Smooth muscle cell (in vitro differentiated cells): ENCODE data around the gene RPS6KB1. TPM values are rescaled to one million over a fixed set of nuclear protein-coding genes. Genes with fewer than 3 reads are reported as not detected.
"Not testable (repeated sequence)": the region's sequence is repeated elsewhere in the genome, so short reads cannot be mapped to it uniquely, and the experiment has no call there.

Experiments
- DNase-seq: peaks from one replicate; lab custom pipeline; 2025; ENCODE audit not compliant: unreplicated experiment; lab: John Stamatoyannopoulos, UW
- H2AFZ ChIP-seq: fragments of 200-600 bp; sonication (generic); 2 replicates; pipeline ENCODE4 v1.6.0; 2016; ENCODE audit warnings: antibody characterized with exemption, low read depth, mild to moderate bottlenecking
- H3F3A ChIP-seq: fragments of 200-600 bp; sonication (generic); 2 replicates; pipeline ENCODE4 v1.6.0; 2017; ENCODE audit warnings: antibody characterized with exemption, low read depth
- H3K27ac ChIP-seq: fragments of 200-600 bp; sonication (generic); 2 replicates; pipeline ENCODE4 v1.5.1; 2016; ENCODE audit warnings: low read depth, mild to moderate bottlenecking
- H3K27me3 ChIP-seq: fragments of 200-600 bp; sonication (generic); 2 replicates; pipeline ENCODE4 v1.6.1; 2016; ENCODE audit warnings: low read depth, mild to moderate bottlenecking
- H3K36me3 ChIP-seq: fragments of 200-600 bp; sonication (generic); 2 replicates; pipeline ENCODE4 v1.5.1; 2016; ENCODE audit warnings: low read depth
- H3K4me1 ChIP-seq: fragments of 200-600 bp; sonication (generic); 2 replicates; pipeline ENCODE4 v1.5.1; 2016; ENCODE audit warnings: low read depth
- H3K4me2 ChIP-seq: fragments of 200-600 bp; sonication (generic); 2 replicates; pipeline ENCODE4 v1.6.0; 2016; ENCODE audit warnings: mild to moderate bottlenecking
- H3K4me3 ChIP-seq: fragments of 200-600 bp; sonication (generic); 2 replicates; pipeline ENCODE4 v1.5.1; 2016; ENCODE audit warnings: mild to moderate bottlenecking
- H3K79me2 ChIP-seq: fragments of 200-600 bp; sonication (generic); 2 replicates; pipeline ENCODE4 v1.6.0; 2016; ENCODE audit warnings: low read depth, mild to moderate bottlenecking
- H3K9ac ChIP-seq: fragments of 200-600 bp; sonication (generic); 2 replicates; pipeline ENCODE4 v1.6.0; 2016; ENCODE audit warnings: low read depth
- H3K9me3 ChIP-seq: fragments of 200-600 bp; sonication (generic); replicated peaks from 2 replicates; pipeline ENCODE4 v1.5.1; 2016; ENCODE audit warnings: low read depth
- H4K20me1 ChIP-seq: fragments of 200-600 bp; sonication (generic); 2 replicates; pipeline ENCODE4 v1.6.0; 2016; ENCODE audit warnings: low read depth
- WGBS: methylation state at CpG from one replicate; pipeline ENCODE4 v1.1.7; 2016; ENCODE audit warnings: low lambda C conversion rate; 5-methylcytosine and 5-hydroxymethylcytosine counted together
- polyA plus RNA-seq: library from polyadenylated mRNA; unstranded; fragments of >200 nt; fragmentation: Nextera tagmentation; extraction: Ambion mirVana; gene quantifications from 2 replicates; pipeline ENCODE4 v1.2.1, GENCODE V29; 2016
- total RNA-seq: library from RNA; depleted of rRNA; stranded (reverse); fragments of >200 nt; gene quantifications from 2 replicates; pipeline ENCODE4 v1.2.3, GENCODE V29; 2014
- TF ChIP-seq, protein P1 (sequence below): fragments of 200-600 bp; sonication (generic); IDR thresholded peaks from 2 replicates; pipeline ENCODE4 v1.5.1; 2017; ENCODE audit warnings: borderline replicate concordance, mild to moderate bottlenecking, antibody characterized with exemption; ENCODE audit not compliant: insufficient read depth, poor library complexity, severe bottlenecking

RPS6KB1 gene
- total and polyA plus RNA-seq, 2 experiments from 2014 or later, result 19.0 to 20.8 TPM

DNA sequence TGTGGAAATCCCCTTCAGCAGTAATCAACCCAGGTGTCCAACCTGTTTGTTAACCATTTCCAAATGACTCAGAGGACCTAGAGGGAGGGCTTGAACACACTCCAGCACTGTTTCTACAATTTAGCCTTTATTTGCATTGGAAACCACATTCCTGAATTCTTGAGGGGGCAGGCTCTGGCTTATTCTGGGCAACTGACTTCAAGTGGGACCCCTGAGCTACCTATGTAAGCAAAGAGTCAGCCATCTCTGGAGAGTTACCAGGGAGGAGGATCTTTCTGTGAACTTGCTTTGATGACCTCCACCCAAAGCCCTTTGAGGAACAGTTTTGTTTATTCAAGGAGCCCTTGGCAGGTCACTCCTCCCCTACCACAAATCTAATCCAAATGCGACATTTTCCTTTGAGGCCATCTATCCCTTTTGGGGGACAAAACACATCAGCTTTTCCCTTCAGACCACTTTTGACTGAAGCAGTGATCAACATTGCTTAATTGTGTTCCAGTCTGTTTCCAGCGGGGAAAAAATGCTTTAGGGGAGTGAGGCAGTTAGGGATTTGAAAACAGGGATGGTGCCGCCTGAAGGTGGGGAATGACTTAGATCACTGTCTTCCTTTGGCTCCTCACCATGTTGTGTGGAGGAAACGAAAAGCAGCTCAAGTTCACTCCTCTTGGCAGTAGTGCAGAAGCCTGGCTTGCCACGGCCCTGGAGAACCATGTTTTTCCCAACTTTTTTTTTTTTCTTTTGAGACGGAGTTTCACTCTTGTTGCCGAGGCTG is 46.3 kb upstream of the RPS6KB1 start:
- no peak overlapping the region for H2AFZ ChIP-seq
- H3K27me3 ChIP-seq, result no peaks in the 10 kb centered on the region
- H4K20me1 ChIP-seq, result peaks cover 18% of the 10 kb centered on the region
- 52% methylated on average over 7 of the region's 7 CpGs for WGBS
- no peaks in the 10 kb centered on the region for H3K4me1 ChIP-seq
- TF ChIP-seq, protein P1, sequence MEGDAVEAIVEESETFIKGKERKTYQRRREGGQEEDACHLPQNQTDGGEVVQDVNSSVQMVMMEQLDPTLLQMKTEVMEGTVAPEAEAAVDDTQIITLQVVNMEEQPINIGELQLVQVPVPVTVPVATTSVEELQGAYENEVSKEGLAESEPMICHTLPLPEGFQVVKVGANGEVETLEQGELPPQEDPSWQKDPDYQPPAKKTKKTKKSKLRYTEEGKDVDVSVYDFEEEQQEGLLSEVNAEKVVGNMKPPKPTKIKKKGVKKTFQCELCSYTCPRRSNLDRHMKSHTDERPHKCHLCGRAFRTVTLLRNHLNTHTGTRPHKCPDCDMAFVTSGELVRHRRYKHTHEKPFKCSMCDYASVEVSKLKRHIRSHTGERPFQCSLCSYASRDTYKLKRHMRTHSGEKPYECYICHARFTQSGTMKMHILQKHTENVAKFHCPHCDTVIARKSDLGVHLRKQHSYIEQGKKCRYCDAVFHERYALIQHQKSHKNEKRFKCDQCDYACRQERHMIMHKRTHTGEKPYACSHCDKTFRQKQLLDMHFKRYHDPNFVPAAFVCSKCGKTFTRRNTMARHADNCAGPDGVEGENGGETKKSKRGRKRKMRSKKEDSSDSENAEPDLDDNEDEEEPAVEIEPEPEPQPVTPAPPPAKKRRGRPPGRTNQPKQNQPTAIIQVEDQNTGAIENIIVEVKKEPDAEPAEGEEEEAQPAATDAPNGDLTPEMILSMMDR, result no peak
- no peaks in the 10 kb centered on the region for H3K36me3 ChIP-seq
- H3K9ac ChIP-seq, result peak overlapping the region; percentile 17
- peak overlapping the region; percentile 100 for H3K27ac ChIP-seq
- peak overlapping the region; percentile 34 for H3K4me2 ChIP-seq
- H3K9me3 ChIP-seq, result no peaks in the 10 kb centered on the region
- no peak for DNase-seq
- peaks cover 3% of the 10 kb centered on the region for H3K79me2 ChIP-seq
- H3K4me3 ChIP-seq, result no peak overlapping the region
- H3F3A ChIP-seq, result peaks cover 32% of the 10 kb centered on the region

DNA sequence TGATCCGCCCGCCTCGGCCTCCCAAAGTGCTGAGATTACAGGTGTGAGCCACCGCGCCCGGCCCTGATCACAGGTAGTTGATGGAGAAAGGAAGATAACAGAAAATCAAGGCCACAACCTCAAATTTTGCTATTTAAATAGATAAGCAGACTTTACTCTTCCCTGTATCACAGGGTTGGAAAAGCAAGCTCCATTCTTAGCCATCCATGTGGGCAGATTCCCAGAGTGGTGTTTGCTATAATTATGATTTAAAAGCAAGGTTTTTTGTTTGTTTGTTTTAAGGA is 44.6 kb upstream of the RPS6KB1 start:
- WGBS, result 97% methylated on average over 6 of the region's 6 CpGs

DNA sequence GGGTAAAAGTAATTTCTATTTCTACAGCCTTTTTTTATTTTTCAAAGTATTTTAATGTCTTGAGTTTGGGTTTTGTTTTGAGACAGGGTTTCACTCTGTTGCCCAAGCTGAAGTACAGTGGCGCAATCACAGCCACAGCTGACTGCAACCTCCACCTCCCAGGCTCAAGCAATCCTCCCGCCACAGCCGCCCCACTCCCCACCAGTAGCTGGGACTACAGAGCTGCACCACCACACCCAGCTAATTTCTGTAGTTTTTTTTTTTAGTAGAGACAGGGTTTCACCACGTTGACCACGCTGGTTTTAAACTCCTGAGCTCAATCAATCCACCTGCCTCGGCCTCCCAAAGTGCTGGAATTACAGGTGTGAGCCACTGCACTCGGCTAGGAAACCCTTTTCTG is 44.1 kb upstream of the RPS6KB1 start:
- H3K27ac ChIP-seq, result peak overlapping the region; percentile 21
- no peaks in the 10 kb centered on the region for H3K4me1 ChIP-seq
- H3K4me2 ChIP-seq, result no peak overlapping the region
- peaks cover 33% of the 10 kb centered on the region for H3F3A ChIP-seq
- 60% methylated on average over 7 of the region's 7 CpGs for WGBS
- H3K36me3 ChIP-seq, result no peaks in the 10 kb centered on the region
- H4K20me1 ChIP-seq, result peaks cover 6% of the 10 kb centered on the region
- H3K9me3 ChIP-seq, result no peaks in the 10 kb centered on the region
- no peaks in the 10 kb centered on the region for H3K79me2 ChIP-seq
- TF ChIP-seq, protein P1, result no peak
- no peak overlapping the region for H2AFZ ChIP-seq
- no peaks in the 10 kb centered on the region for H3K27me3 ChIP-seq
- no peak overlapping the region for H3K9ac ChIP-seq
- H3K4me3 ChIP-seq, result no peak overlapping the region
- no peak for DNase-seq

More for the DNA sequence above, 44.6 kb upstream of the RPS6KB1 start:
- TF ChIP-seq, protein P1, result no peak
- Histone ChIP-seq H3K4me1 (no peaks in the 10 kb centered on the region), H4K20me1 (peaks cover 11% of the 10 kb centered on the region), H3K4me2 (no peak overlapping the region), H3K4me3 (no peak overlapping the region), H3K27me3 (no peaks in the 10 kb centered on the region), H3K79me2 (no peaks in the 10 kb centered on the region), H3K9me3 (no peaks in the 10 kb centered on the region), H3K27ac (peak overlapping the region; percentile 21), H3F3A (peaks cover 38% of the 10 kb centered on the region), H2AFZ (no peak overlapping the region), H3K9ac (no peak overlapping the region), H3K36me3 (no peaks in the 10 kb centered on the region)
- DNase-seq, result no peak

DNA sequence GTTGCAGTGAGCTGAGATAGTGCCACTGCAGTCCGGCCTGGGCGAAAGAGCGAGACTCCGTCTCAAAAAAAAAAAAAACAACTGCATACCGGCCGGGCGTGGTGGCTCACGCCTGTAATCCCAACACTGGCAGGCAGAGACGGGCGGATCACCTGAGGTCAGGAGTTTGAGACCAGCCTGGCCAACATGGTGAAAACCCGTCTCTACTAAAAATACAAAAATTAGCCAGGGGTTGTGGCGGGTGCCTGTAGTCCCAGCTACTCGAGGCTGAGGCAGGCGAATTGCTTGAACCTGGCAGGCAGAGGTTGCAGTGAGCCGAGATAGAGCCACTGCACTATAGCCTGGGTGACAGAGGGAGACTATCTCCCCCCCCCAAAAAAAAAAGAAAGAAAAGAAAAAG is 42.6 kb upstream of the RPS6KB1 start:
- H3K36me3 ChIP-seq, H3K4me1 ChIP-seq, H3K27ac ChIP-seq, H2AFZ ChIP-seq, DNase-seq, H3K27me3 ChIP-seq, H3K79me2 ChIP-seq, H3K9ac ChIP-seq, H4K20me1 ChIP-seq, H3K4me2 ChIP-seq, H3K4me3 ChIP-seq, H3K9me3 ChIP-seq: not testable (repeated sequence)
- peaks cover 31% of the 10 kb centered on the region for H3F3A ChIP-seq
- WGBS, result 97% methylated on average over 15 of the region's 15 CpGs
